DOHH2 (cell line): ENCODE measurements around the gene ADAM29.

Experiments
- H3F3A ChIP-seq: fragments of 200-600 bp; sonication (generic), shearing (Covaris generic); 2 replicates; pipeline ENCODE4 v1.6.0; 2016; ENCODE audit warnings: antibody characterized with exemption, mild to moderate bottlenecking; ENCODE audit not compliant: control insufficient read depth, insufficient read depth
- H3K27ac ChIP-seq: fragments of 200-600 bp; sonication (generic); 2 replicates; pipeline ENCODE4 v1.5.1; 2014; ENCODE audit warnings: low read depth, mild to moderate bottlenecking, low read length, moderate library complexity
- H3K27me3 ChIP-seq: fragments of 200-600 bp; sonication (generic); 2 replicates; pipeline ENCODE4 v1.6.1; 2014; ENCODE audit warnings: mild to moderate bottlenecking, low read length, mixed read lengths; ENCODE audit not compliant: control insufficient read depth
- H3K36me3 ChIP-seq: fragments of 200-600 bp; sonication (generic); 2 replicates; pipeline ENCODE4 v1.6.1; 2014; ENCODE audit warnings: mild to moderate bottlenecking, low read length, moderate library complexity, mixed read lengths; ENCODE audit not compliant: control insufficient read depth
- H3K4me1 ChIP-seq: fragments of 200-600 bp; sonication (generic); 2 replicates; pipeline ENCODE4 v1.6.1; 2014; ENCODE audit warnings: mild to moderate bottlenecking, low read length, mixed read lengths; ENCODE audit not compliant: control insufficient read depth
- H3K4me2 ChIP-seq: fragments of 200-600 bp; sonication (generic); 2 replicates; pipeline ENCODE4 v1.6.0; 2014; ENCODE audit warnings: mild to moderate bottlenecking, low read length, moderate library complexity
- H3K4me3 ChIP-seq: fragments of 200-600 bp; sonication (generic); 2 replicates; pipeline ENCODE4 v1.5.1; 2014; ENCODE audit warnings: mild to moderate bottlenecking, low read length, mixed read lengths
- H3K79me2 ChIP-seq: fragments of 200-600 bp; sonication (generic); 2 replicates; pipeline ENCODE4 v1.6.1; 2014; ENCODE audit warnings: mild to moderate bottlenecking, low read length, mixed read lengths; ENCODE audit not compliant: control insufficient read depth
- H3K9me2 ChIP-seq: fragments of 200-600 bp; sonication (generic); replicated peaks from 2 replicates; pipeline ENCODE4 v1.6.1; 2014; ENCODE audit warnings: mild to moderate bottlenecking, low read length, mixed read lengths; ENCODE audit not compliant: control insufficient read depth
- H3K9me3 ChIP-seq: fragments of 200-600 bp; sonication (generic); 2 replicates; pipeline ENCODE4 v1.6.1; 2014; ENCODE audit warnings: antibody characterized with exemption, low read length, mixed read lengths; ENCODE audit not compliant: control insufficient read depth, insufficient read depth
- H4K20me1 ChIP-seq: fragments of 200-600 bp; sonication (generic); 2 replicates; pipeline ENCODE4 v1.6.0; 2014; ENCODE audit warnings: low read depth, mild to moderate bottlenecking, antibody characterized with exemption, low read length, moderate library complexity; ENCODE audit not compliant: control insufficient read depth, insufficient read depth
- CTCF ChIP-seq: fragments of 200-600 bp; sonication (generic); IDR thresholded peaks from one replicate; pipeline ENCODE4 v1.5.1; 2014; ENCODE audit warnings: antibody characterized with exemption, mild to moderate bottlenecking, low read depth, low read length; ENCODE audit not compliant: poor library complexity, severe bottlenecking
- EZH2phosphoT487 ChIP-seq: fragments of 200-600 bp; sonication (generic); IDR thresholded peaks from 2 replicates; pipeline ENCODE4 v1.6.1; 2017; ENCODE audit warnings: borderline replicate concordance, mild to moderate bottlenecking, antibody characterized with exemption, low read length, moderate library complexity, mixed read lengths

Gene ADAM29

DNA sequence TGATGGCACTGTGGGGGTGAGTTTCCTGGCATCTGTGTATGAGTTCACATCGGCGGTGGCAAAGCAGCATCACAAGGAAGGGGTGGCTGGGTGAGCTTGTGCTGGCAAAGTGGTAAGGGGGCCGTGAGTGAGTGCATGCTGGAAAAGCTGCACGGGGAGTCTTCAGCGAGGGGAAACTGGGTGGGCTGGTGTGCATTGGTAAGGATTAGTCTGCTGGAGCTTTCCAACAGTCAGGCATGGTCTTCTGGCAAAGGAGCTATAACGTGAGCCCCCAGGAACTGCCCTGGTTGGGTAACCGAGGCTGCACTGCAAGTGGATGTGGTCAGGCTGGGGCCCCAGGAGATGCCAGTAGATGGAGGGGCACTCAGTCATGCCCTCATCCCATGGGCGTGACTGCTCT, 30.7 kb downstream of the ADAM29 start:
- Histone ChIP-seq H4K20me1 (no peaks in the 10 kb centered on the region), H3F3A (no peaks in the 10 kb centered on the region), H3K4me2 (no peak overlapping the region), H3K27me3 (no peaks in the 10 kb centered on the region), H3K9me2 (no peaks in the 10 kb centered on the region), H3K4me3 (no peak overlapping the region), H3K79me2 (no peaks in the 10 kb centered on the region), H3K27ac (no peak overlapping the region), H3K36me3 (no peaks in the 10 kb centered on the region), H3K4me1 (peaks cover 5% of the 10 kb centered on the region; the same call in 1 of the 2 replicates), H3K9me3 (no peaks in the 10 kb centered on the region; the same call in 1 of the 2 replicates)
- no peak for TF ChIP-seq EZH2phosphoT487
- no peak for TF ChIP-seq CTCF

DNA sequence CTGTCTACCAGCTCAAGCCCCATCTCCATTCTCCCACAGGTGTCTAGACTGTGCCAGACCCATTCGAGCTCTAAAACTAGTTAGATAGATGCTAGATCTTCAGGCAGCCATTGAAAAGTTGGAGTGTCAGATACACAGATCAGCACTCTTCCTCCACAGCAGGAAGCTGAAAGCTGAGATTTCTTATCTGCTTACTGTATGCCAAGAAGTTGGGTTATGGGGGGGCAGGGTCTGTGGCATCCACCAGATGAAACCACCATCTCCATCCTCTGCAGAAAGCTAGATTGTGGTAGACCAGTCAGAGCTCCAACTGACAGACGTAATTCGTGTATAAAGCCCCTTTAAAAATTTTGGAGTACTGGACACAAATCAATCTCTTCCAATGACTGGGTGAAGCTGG, 54.8 kb downstream of the ADAM29 start:
- Histone ChIP-seq H3K79me2 (no peaks in the 10 kb centered on the region), H3K4me1 (no peaks in the 10 kb centered on the region), H3K27me3 (no peaks in the 10 kb centered on the region), H3K9me3 (no peaks in the 10 kb centered on the region; the same call in 1 of the 2 replicates), H3K27ac (no peak overlapping the region), H3K9me2 (no peaks in the 10 kb centered on the region; the same call in 1 of the 2 replicates), H4K20me1 (no peaks in the 10 kb centered on the region), H3F3A (no peaks in the 10 kb centered on the region), H3K4me2 (no peak overlapping the region), H3K36me3 (no peaks in the 10 kb centered on the region), H3K4me3 (no peak overlapping the region)
- TF ChIP-seq CTCF (no peak), EZH2phosphoT487 (no peak)

DNA sequence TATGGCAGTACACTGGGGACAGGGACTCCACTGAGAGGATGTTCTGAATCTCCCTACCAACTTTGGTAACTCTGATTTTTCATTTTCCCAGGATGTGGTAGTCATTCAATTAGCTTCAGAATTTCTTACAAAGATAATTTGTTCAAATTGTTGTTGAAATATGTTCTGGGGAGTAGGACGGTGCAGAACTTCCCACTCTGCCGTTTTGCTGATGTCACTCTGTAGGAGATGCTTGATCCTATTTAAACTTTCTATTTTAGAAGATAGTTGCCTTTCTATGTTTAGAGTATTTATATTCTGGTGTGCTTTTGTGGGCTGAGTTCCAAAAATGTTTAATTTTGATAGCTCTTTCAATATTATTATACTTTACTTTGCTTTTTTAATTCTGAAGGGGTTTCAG, 55.2 kb downstream of the ADAM29 start:
- H4K20me1 ChIP-seq = no peaks in the 10 kb centered on the region
- H3K9me2 ChIP-seq = no peaks in the 10 kb centered on the region; the same call in 1 of the 2 replicates
- H3K36me3 ChIP-seq = no peaks in the 10 kb centered on the region
- no peaks in the 10 kb centered on the region for H3F3A ChIP-seq
- no peak overlapping the region for H3K27ac ChIP-seq
- no peak overlapping the region for H3K4me3 ChIP-seq
- no peaks in the 10 kb centered on the region for H3K79me2 ChIP-seq
- no peaks in the 10 kb centered on the region for H3K27me3 ChIP-seq
- H3K4me1 ChIP-seq = no peaks in the 10 kb centered on the region
- no peak for TF ChIP-seq CTCF
- TF ChIP-seq EZH2phosphoT487 = no peak
- H3K4me2 ChIP-seq = no peak overlapping the region
- no peaks in the 10 kb centered on the region; the same call in 1 of the 2 replicates for H3K9me3 ChIP-seq
